Measurements from ENCODE around the gene ADARB2. TPM values are rescaled to one million over a fixed set of nuclear protein-coding genes. Genes with fewer than 3 reads are reported as not detected.

The ADARB2 gene
- total RNA-seq, 4 donors from 2014 or later: 8.4 to 23.2 (median 19.6) TPM

DNA sequence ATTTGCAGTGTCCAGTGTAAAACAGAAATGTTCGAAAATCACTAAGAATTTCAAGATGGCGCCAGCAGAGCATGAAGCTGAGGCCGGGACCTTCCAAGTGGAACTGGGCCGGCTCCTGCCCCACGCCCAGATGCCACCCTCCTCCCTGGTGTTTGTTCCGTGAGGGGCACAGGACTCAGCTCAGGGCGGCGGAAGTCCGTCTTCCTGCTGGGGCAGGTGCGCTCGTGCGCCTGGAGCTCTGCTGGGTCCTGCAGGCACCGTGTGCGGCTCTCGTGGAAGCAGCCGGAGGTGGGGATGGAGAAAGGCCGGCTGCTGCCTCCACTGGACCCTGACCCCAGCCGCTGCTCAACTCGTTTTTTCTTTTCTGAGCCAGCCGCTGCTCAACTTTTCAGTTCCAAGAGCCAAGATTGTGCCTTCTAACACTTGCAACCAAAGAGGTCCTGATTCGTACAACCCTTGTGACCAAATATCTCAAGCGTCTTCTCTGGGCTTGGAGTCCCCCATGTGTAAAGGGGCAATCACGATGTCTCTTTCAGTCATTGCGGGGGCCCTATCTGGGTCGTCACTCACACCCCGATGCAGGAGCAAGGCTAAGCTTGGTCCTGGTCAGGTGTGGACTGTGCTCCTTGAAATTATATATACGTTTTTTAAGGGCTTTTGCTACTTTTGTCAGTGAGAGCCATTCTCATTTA, 334.4 kb downstream of the ADARB2 start:
- no peaks in the 10 kb centered on the region for H3K9me3 ChIP-seq
- H3K27me3 ChIP-seq: no peaks in the 10 kb centered on the region
- H3K36me3 ChIP-seq: no peaks in the 10 kb centered on the region
- H3K4me1 ChIP-seq: no peaks in the 10 kb centered on the region
- H3K4me3 ChIP-seq: no peak overlapping the region
- H3K27ac ChIP-seq: no peak overlapping the region
- WGBS, 2 donors: 89 to 93% methylated on average over 27 of the region's 27 CpGs
- TF ChIP-seq EP300 (IDR thresholded peaks at IDR 0.05) (no peak), POLR2A (IDR thresholded peaks at IDR 0.05) (no peak)
- TF ChIP-seq, protein P1, sequence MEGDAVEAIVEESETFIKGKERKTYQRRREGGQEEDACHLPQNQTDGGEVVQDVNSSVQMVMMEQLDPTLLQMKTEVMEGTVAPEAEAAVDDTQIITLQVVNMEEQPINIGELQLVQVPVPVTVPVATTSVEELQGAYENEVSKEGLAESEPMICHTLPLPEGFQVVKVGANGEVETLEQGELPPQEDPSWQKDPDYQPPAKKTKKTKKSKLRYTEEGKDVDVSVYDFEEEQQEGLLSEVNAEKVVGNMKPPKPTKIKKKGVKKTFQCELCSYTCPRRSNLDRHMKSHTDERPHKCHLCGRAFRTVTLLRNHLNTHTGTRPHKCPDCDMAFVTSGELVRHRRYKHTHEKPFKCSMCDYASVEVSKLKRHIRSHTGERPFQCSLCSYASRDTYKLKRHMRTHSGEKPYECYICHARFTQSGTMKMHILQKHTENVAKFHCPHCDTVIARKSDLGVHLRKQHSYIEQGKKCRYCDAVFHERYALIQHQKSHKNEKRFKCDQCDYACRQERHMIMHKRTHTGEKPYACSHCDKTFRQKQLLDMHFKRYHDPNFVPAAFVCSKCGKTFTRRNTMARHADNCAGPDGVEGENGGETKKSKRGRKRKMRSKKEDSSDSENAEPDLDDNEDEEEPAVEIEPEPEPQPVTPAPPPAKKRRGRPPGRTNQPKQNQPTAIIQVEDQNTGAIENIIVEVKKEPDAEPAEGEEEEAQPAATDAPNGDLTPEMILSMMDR (IDR thresholded peaks at IDR 0.05): no peak
- no peak for DNase-seq (ENCODE audit: low spot score in 2 of 2)

GRCh38 chr10:1402016-1402770, 335.1 kb downstream of the ADARB2 start:
- no peak for DNase-seq (ENCODE audit: low spot score in 2 of 2)
- no peak overlapping the region for H3K27ac ChIP-seq
- no peak overlapping the region for H3K4me3 ChIP-seq
- WGBS, 2 donors: 81 to 88% methylated on average over 24 to 25 of the region's 25 CpGs
- no peaks in the 10 kb centered on the region for H3K9me3 ChIP-seq
- no peaks in the 10 kb centered on the region for H3K4me1 ChIP-seq
- H3K36me3 ChIP-seq: no peaks in the 10 kb centered on the region
- TF ChIP-seq POLR2A (IDR thresholded peaks at IDR 0.05): no peak
- no peak for TF ChIP-seq EP300 (IDR thresholded peaks at IDR 0.05)
- TF ChIP-seq, protein P1 (IDR thresholded peaks at IDR 0.05): no peak
- H3K27me3 ChIP-seq: no peaks in the 10 kb centered on the region

GRCh38 chr10:1401071-1401965, 336.0 kb downstream of the ADARB2 start:
- Histone ChIP-seq H3K4me1 (no peaks in the 10 kb centered on the region), H3K4me3 (no peak overlapping the region), H3K27me3 (no peaks in the 10 kb centered on the region), H3K36me3 (no peaks in the 10 kb centered on the region), H3K9me3 (no peaks in the 10 kb centered on the region), H3K27ac (no peak overlapping the region)
- DNase-seq (ENCODE audit: low spot score in 2 of 2): no peak
- TF ChIP-seq, protein P1 (IDR thresholded peaks at IDR 0.05): no peak
- TF ChIP-seq EP300 (IDR thresholded peaks at IDR 0.05): no peak
- no peak for TF ChIP-seq POLR2A (IDR thresholded peaks at IDR 0.05)
- WGBS, 2 donors: 77 to 81% methylated on average over 24 to 33 of the region's 35 CpGs

GRCh38 chr10:1400101-1401070, 336.9 kb downstream of the ADARB2 start:
- TF ChIP-seq, protein P1 (IDR thresholded peaks at IDR 0.05): no peak
- TF ChIP-seq POLR2A (IDR thresholded peaks at IDR 0.05) (no peak), EP300 (IDR thresholded peaks at IDR 0.05) (no peak)
- H3K27ac ChIP-seq: no peak overlapping the region
- no peaks in the 10 kb centered on the region for H3K27me3 ChIP-seq
- DNase-seq (ENCODE audit: low spot score in 2 of 2): no peak
- 53 to 65% methylated on average over 23 to 27 of the region's 30 CpGs for WGBS, 2 donors
- H3K9me3 ChIP-seq: no peaks in the 10 kb centered on the region
- no peaks in the 10 kb centered on the region for H3K36me3 ChIP-seq
- no peaks in the 10 kb centered on the region for H3K4me1 ChIP-seq
- H3K4me3 ChIP-seq: no peak overlapping the region
